GM23338 (cell line): ENCODE results near the gene ADGRD1. TPM values are rescaled to one million over a fixed set of nuclear protein-coding genes. Genes with fewer than 3 reads are reported as not detected.

Experiments used
- ATAC-seq: fragments of 200-7000 bp; cut with Tn5 transposase; 3 replicates; pipeline ENCODE4 v1.9.1; 2020
- DNase-seq: peaks from one replicate; pipeline ENCODE4 v3.0.0-alpha.2; 2015; ENCODE audit warnings: low spot score
- H2AFZ ChIP-seq: fragments of 200-600 bp; sonication (generic); 2 replicates; pipeline ENCODE4 v1.8.0; 2016; ENCODE audit warnings: antibody characterized with exemption, mild to moderate bottlenecking, moderate library complexity
- H3F3A ChIP-seq: fragments of 200-600 bp; sonication (generic); replicated peaks from 2 replicates; pipeline ENCODE4 v1.8.0; 2017; ENCODE audit warnings: antibody characterized with exemption, mixed run types, low read depth
- H3K27ac ChIP-seq: fragments of 200-600 bp; sonication (generic); 2 replicates; pipeline ENCODE4 v1.6.1; 2016; ENCODE audit warnings: low read depth
- H3K27me3 ChIP-seq: fragments of 200-600 bp; sonication (generic); 2 replicates; pipeline ENCODE4 v1.8.0; 2016; ENCODE audit warnings: mild to moderate bottlenecking, mixed run types, moderate library complexity; ENCODE audit not compliant: insufficient read depth
- H3K36me3 ChIP-seq: fragments of 200-600 bp; sonication (generic); 2 replicates; pipeline ENCODE4 v1.8.0; 2016; ENCODE audit warnings: mild to moderate bottlenecking; ENCODE audit not compliant: insufficient read depth
- H3K4me1 ChIP-seq: fragments of 200-600 bp; sonication (generic); 2 replicates; pipeline ENCODE4 v1.8.0; 2016; ENCODE audit warnings: mild to moderate bottlenecking, moderate library complexity; ENCODE audit not compliant: insufficient read depth
- H3K4me2 ChIP-seq: fragments of 200-600 bp; sonication (generic); 2 replicates; pipeline ENCODE4 v1.7.1; 2017; ENCODE audit warnings: mixed run types
- H3K4me3 ChIP-seq: fragments of 200-600 bp; sonication (generic); 2 replicates; pipeline ENCODE4 v1.6.1; 2016; ENCODE audit warnings: mixed run types
- H3K79me2 ChIP-seq: fragments of 200-600 bp; sonication (generic); replicated peaks from 2 replicates; pipeline ENCODE4 v1.8.0; 2017; ENCODE audit warnings: mild to moderate bottlenecking; ENCODE audit not compliant: insufficient read depth
- H3K9me2 ChIP-seq: fragments of 200-600 bp; sonication (generic); 2 replicates; pipeline ENCODE4 v1.8.0; 2017; ENCODE audit not compliant: insufficient read depth
- H4K20me1 ChIP-seq: fragments of 200-600 bp; sonication (generic); replicated peaks from 2 replicates; pipeline ENCODE4 v1.8.0; 2017; ENCODE audit warnings: mild to moderate bottlenecking; ENCODE audit not compliant: insufficient read depth
- H3K27ac Mint-ChIP-seq: 2 replicates; pipeline ENCODE4 v1.8.0; 2020; ENCODE audit warnings: inconsistent platforms, mild to moderate bottlenecking, moderate library complexity, mixed read lengths
- H3K27me3 Mint-ChIP-seq: 3 replicates; pipeline ENCODE4 v1.8.0; 2022; ENCODE audit warnings: low read depth, mild to moderate bottlenecking, moderate library complexity, mixed read lengths, inconsistent platforms; ENCODE audit not compliant: insufficient read depth, poor library complexity
- H3K36me3 Mint-ChIP-seq: 3 replicates; pipeline ENCODE4 v1.8.0; 2021; ENCODE audit warnings: low read depth, mild to moderate bottlenecking, inconsistent platforms, moderate library complexity, mixed read lengths
- H3K4me1 Mint-ChIP-seq: 3 replicates; pipeline ENCODE4 v1.8.0; 2020; ENCODE audit warnings: mild to moderate bottlenecking, inconsistent platforms, mixed read lengths
- H3K4me3 Mint-ChIP-seq: 3 replicates; pipeline ENCODE4 v1.8.0; 2021; ENCODE audit warnings: moderate library complexity, mild to moderate bottlenecking, inconsistent platforms, mixed read lengths
- H3K9me3 Mint-ChIP-seq: 3 replicates; pipeline ENCODE4 v1.8.0; 2020; ENCODE audit warnings: moderate library complexity, mild to moderate bottlenecking, inconsistent platforms, mixed read lengths
- CREB1 ChIP-seq: fragments of 250-450 bp; sonication (Bioruptor Pico); IDR thresholded peaks from 2 replicates; pipeline ENCODE4 v1.5.0; 2020; ENCODE audit warnings: low read depth, mild to moderate bottlenecking, moderate library complexity
- CTCF ChIP-seq, 2 experiments: fragments of 200-600 bp in 1 of 2; sonication (generic) in 1 of 2; conservative IDR thresholded peaks; 2 replicates each; pipeline versions ENCODE4 v1.5.1 to v1.6.1; 2016 to 2017; ENCODE audit warnings: antibody characterized with exemption in 2 of 2, low read depth in 2 of 2, mild to moderate bottlenecking in 2 of 2, moderate library complexity in 1 of 2
- EZH2 ChIP-seq: fragments of 200-600 bp; sonication (generic); IDR thresholded peaks from one replicate; pipeline ENCODE4 v1.8.0; 2017; ENCODE audit warnings: antibody characterized with exemption, mild to moderate bottlenecking, low read depth; ENCODE audit not compliant: unreplicated experiment
- EZH2phosphoT487 ChIP-seq: fragments of 200-600 bp; sonication (generic); IDR thresholded peaks from one replicate; pipeline ENCODE4 v1.8.1; 2018; ENCODE audit warnings: antibody characterized with exemption; ENCODE audit not compliant: unreplicated experiment
- JUNB ChIP-seq: IDR thresholded peaks from one replicate; pipeline ENCODE4 v1.6.1; 2016; ENCODE audit warnings: antibody characterized with exemption; ENCODE audit not compliant: unreplicated experiment
- NANOG ChIP-seq: IDR thresholded peaks from 2 replicates; pipeline ENCODE4 v1.6.1; 2016; ENCODE audit warnings: antibody characterized with exemption, borderline replicate concordance
- POLR2AphosphoS5 ChIP-seq: IDR thresholded peaks from 2 replicates; pipeline ENCODE4 v1.6.1; 2016; ENCODE audit warnings: antibody characterized with exemption, low read depth
- REST ChIP-seq: IDR thresholded peaks from one replicate; pipeline ENCODE4 v1.6.1; 2018; ENCODE audit warnings: antibody characterized with exemption; ENCODE audit not compliant: unreplicated experiment
- STAT1 ChIP-seq: IDR thresholded peaks from one replicate; pipeline ENCODE4 v1.6.1; 2016; ENCODE audit warnings: antibody characterized with exemption; ENCODE audit not compliant: unreplicated experiment
- ZNF114 ChIP-seq: fragments of 250-450 bp; sonication (Bioruptor Pico); IDR thresholded peaks from 2 replicates; pipeline ENCODE4 v1.5.0; 2020; ENCODE audit warnings: mild to moderate bottlenecking, moderate library complexity
- ZNF331 ChIP-seq: fragments of 250-450 bp; sonication (Bioruptor Pico); IDR thresholded peaks from 2 replicates; pipeline ENCODE4 v1.5.0; 2020; ENCODE audit warnings: low read depth, mild to moderate bottlenecking, moderate library complexity
- ZNF462 ChIP-seq: fragments of 250-450 bp; sonication (Bioruptor Pico); IDR thresholded peaks from 2 replicates; pipeline ENCODE4 v1.5.0; 2020; ENCODE audit warnings: mild to moderate bottlenecking, moderate library complexity
- polyA plus RNA-seq: library from polyadenylated mRNA; unstranded; fragments of >200 nt; fragmentation: Nextera tagmentation; extraction: Ambion mirVana; gene quantifications from 2 replicates; pipeline ENCODE4 v1.2.1, GENCODE V29; 2016
- total RNA-seq: library from RNA; depleted of rRNA; stranded (reverse); fragments of >200 nt; shearing (Covaris generic); gene quantifications from 2 replicates; pipeline ENCODE4 v1.2.3, GENCODE V29; 2014
- TF ChIP-seq, protein P1 (sequence below): IDR thresholded peaks from 2 replicates; pipeline ENCODE4 v1.6.1; 2016; ENCODE audit warnings: antibody characterized with exemption

The ADGRD1 gene
- total and polyA plus RNA-seq, 2 experiments from 2014 or later: 1.4 TPM; not detected in 1

GRCh38 chr12:131009595-131010395 lies 56.1 kb downstream of the ADGRD1 start:
- Mint-ChIP-seq H3K4me3 (no peak overlapping the region), H3K4me1 (peaks cover 2% of the 10 kb centered on the region; the same call in 1 of the 3 replicates), H3K36me3 (no peaks in the 10 kb centered on the region), H3K27me3 (peaks cover 12% of the 10 kb centered on the region), H3K27ac (no peak overlapping the region), H3K9me3 (no peaks in the 10 kb centered on the region)
- TF ChIP-seq NANOG (no peak), CTCF (conservative IDR thresholded peaks at IDR 0.05; ENCODE audit: low read depth in 2 of 2) (no peak), ZNF114 (CRISPR knock-in tag) (no peak), ZNF331 (CRISPR knock-in tag) (no peak), ZNF462 (CRISPR knock-in tag) (no peak), REST (no peak), POLR2AphosphoS5 (no peak), JUNB (no peak), EZH2phosphoT487 (no peak), STAT1 (no peak), EZH2 (no peak), CREB1 (CRISPR knock-in tag) (no peak)
- TF ChIP-seq, protein P1, sequence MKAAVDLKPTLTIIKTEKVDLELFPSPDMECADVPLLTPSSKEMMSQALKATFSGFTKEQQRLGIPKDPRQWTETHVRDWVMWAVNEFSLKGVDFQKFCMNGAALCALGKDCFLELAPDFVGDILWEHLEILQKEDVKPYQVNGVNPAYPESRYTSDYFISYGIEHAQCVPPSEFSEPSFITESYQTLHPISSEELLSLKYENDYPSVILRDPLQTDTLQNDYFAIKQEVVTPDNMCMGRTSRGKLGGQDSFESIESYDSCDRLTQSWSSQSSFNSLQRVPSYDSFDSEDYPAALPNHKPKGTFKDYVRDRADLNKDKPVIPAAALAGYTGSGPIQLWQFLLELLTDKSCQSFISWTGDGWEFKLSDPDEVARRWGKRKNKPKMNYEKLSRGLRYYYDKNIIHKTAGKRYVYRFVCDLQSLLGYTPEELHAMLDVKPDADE: no peak
- H3K27ac ChIP-seq: no peak overlapping the region
- no peaks in the 10 kb centered on the region for H4K20me1 ChIP-seq
- no peaks in the 10 kb centered on the region for H3K79me2 ChIP-seq
- no peak for DNase-seq
- H3K27me3 ChIP-seq: no peaks in the 10 kb centered on the region
- H3F3A ChIP-seq: no peaks in the 10 kb centered on the region
- H3K4me3 ChIP-seq: no peak overlapping the region
- ATAC-seq: no peak
- H3K9me2 ChIP-seq: no peaks in the 10 kb centered on the region
- no peak overlapping the region for H2AFZ ChIP-seq
- no peaks in the 10 kb centered on the region for H3K36me3 ChIP-seq
- no peak overlapping the region for H3K4me2 ChIP-seq
- H3K4me1 ChIP-seq: no peaks in the 10 kb centered on the region
